Keratinocyte (primary cell): ENCODE data around the gene CCDC40. TPM values are rescaled to one million over a fixed set of nuclear protein-coding genes. Genes with fewer than 3 reads are reported as not detected.

Experiments
- DNase-seq: peaks from one replicate; pipeline ENCODE4 v3.0.0-alpha.2; 2011; ENCODE audit warnings: low read depth, missing footprints, low spot score
- FAIRE-seq: peaks from 2 replicates; lab custom pipeline; 2011; peaks lifted over from hg19 to GRCh38; lab: Jason Lieb, UNC
- H2AFZ ChIP-seq: 2 replicates; pipeline ENCODE4 v1.6.0; 2012; ENCODE audit warnings: low read length, control low read depth, inconsistent platforms; ENCODE audit not compliant: control insufficient read depth
- H3K27ac ChIP-seq: 2 replicates; pipeline ENCODE4 v1.5.1; 2011; ENCODE audit warnings: low read length; ENCODE audit not compliant: control insufficient read depth, insufficient read depth
- H3K27me3 ChIP-seq: 3 replicates; pipeline ENCODE4 v1.6.0; 2011; ENCODE audit warnings: low read length; ENCODE audit not compliant: control insufficient read depth, insufficient read depth; ENCODE audit errors: extremely low read depth
- H3K36me3 ChIP-seq, 2 experiments: 2 replicates in 1 of 2; 3 replicates in 1 of 2; pipeline ENCODE4 v1.5.1; 2011; ENCODE audit warnings: low read length in 2 of 2, mild to moderate bottlenecking in 1 of 2; ENCODE audit not compliant: control insufficient read depth in 2 of 2, insufficient read depth in 2 of 2; ENCODE audit errors: extremely low read depth in 1 of 2
- H3K4me1 ChIP-seq: 3 replicates; pipeline ENCODE4 v1.5.1; 2011; ENCODE audit warnings: low read length; ENCODE audit not compliant: control insufficient read depth, insufficient read depth; ENCODE audit errors: extremely low read depth
- H3K4me2 ChIP-seq: 3 replicates; pipeline ENCODE4 v1.6.0; 2011; ENCODE audit warnings: low read depth, low read length; ENCODE audit not compliant: control insufficient read depth, insufficient read depth; ENCODE audit errors: extremely low read depth
- H3K4me3 ChIP-seq, 3 experiments: fragments of 200-600 bp in 1 of 3; sonication (generic) in 1 of 3; 2 replicates in 2 of 3; 3 replicates in 1 of 3; pipeline ENCODE4 v1.5.1; 2011 to 2016; ENCODE audit warnings: low read length in 3 of 3, mild to moderate bottlenecking in 3 of 3, control low read depth in 2 of 3, inconsistent platforms in 1 of 3, low read depth in 1 of 3, mixed read lengths in 1 of 3, mixed run types in 1 of 3, moderate library complexity in 1 of 3; ENCODE audit not compliant: control insufficient read depth in 2 of 3, insufficient read depth in 2 of 3; ENCODE audit errors: extremely low read depth in 1 of 3
- H3K79me2 ChIP-seq: 2 replicates; pipeline ENCODE4 v1.6.0; 2012; ENCODE audit warnings: low read length; ENCODE audit not compliant: control insufficient read depth, insufficient read depth
- H3K9ac ChIP-seq: 3 replicates; pipeline ENCODE4 v1.6.0; 2011; ENCODE audit warnings: low read length; ENCODE audit not compliant: control insufficient read depth, insufficient read depth; ENCODE audit errors: extremely low read depth
- H3K9me1 ChIP-seq: 3 replicates; pipeline ENCODE4 v1.6.0; 2011; ENCODE audit warnings: low read length; ENCODE audit not compliant: control insufficient read depth, insufficient read depth; ENCODE audit errors: extremely low read depth
- H3K9me3 ChIP-seq: 2 replicates; pipeline ENCODE4 v1.5.1; 2012; ENCODE audit warnings: low read depth, low read length; ENCODE audit not compliant: control insufficient read depth
- H4K20me1 ChIP-seq: 3 replicates; pipeline ENCODE4 v1.6.0; 2011; ENCODE audit warnings: low read length; ENCODE audit not compliant: control insufficient read depth, insufficient read depth; ENCODE audit errors: extremely low read depth
- EZH2 ChIP-seq: IDR thresholded peaks from one replicate; pipeline ENCODE4 v1.6.1; 2012; ENCODE audit warnings: inconsistent platforms, mild to moderate bottlenecking, low read length, moderate library complexity
- dilution Hi-C: fragments of 300-500 bp; cut with MboI; formaldehyde crosslinking; loops from one replicate; pipeline ENCODE4 v1.7.0; 2020; ENCODE audit warnings: low sequenced_read_pairs; ENCODE audit not compliant: extremely low pct_ligation_motif_present
- polyA plus RNA-seq, 5 experiments: library from polyadenylated mRNA; depleted of rRNA in 3 of 5; stranded (reverse) in 3 of 5; stranded (forward) in 1 of 5; unstranded in 1 of 5; fragments of >200 nt; gene quantifications; 1 replicate in 1 of 5; 2 replicates in 3 of 5; 3 replicates in 1 of 5; pipeline versions ENCODE4 v1.2.1 to v1.2.3, GENCODE V29; 2011 to 2012; ENCODE audit warnings: missing spikeins in 2 of 5, low read depth in 1 of 5, low replicate concordance in 1 of 5
- TF ChIP-seq, protein P1 (sequence below), 3 experiments: IDR thresholded peaks in 1 of 3; conservative IDR thresholded peaks in 1 of 3; optimal IDR thresholded peaks in 1 of 3; 2 replicates in 2 of 3; 3 replicates in 1 of 3; pipeline versions ENCODE3 to v1.5.1; 2011; ENCODE audit warnings: low read length in 3 of 3, mild to moderate bottlenecking in 3 of 3, moderate library complexity in 2 of 3, control low read depth in 1 of 3, inconsistent platforms in 1 of 3; ENCODE audit not compliant: insufficient read depth in 2 of 3; ENCODE audit errors: extremely low read depth in 1 of 3

Gene CCDC40
- polyA plus RNA-seq, 1 donor (not counting 4 experiments of a cell fraction or from before 2014, with no cell fraction given), result 2.4 TPM

- H3K9me3 ChIP-seq, result no peaks in the 10 kb centered on the region
- H3K27ac ChIP-seq, result no peak overlapping the region
- H3K79me2 ChIP-seq, result no peaks in the 10 kb centered on the region
- peaks cover 10% of the 10 kb centered on the region for H3K27me3 ChIP-seq
- H3K36me3 ChIP-seq, result no peaks in the 10 kb centered on the region
- no peak overlapping the region for H3K9ac ChIP-seq
- H2AFZ ChIP-seq, result no peak overlapping the region
- H4K20me1 ChIP-seq, result no peaks in the 10 kb centered on the region
- no peak overlapping the region for H3K4me3 ChIP-seq
- DNase-seq, result no peak
- TF ChIP-seq, protein P1, sequence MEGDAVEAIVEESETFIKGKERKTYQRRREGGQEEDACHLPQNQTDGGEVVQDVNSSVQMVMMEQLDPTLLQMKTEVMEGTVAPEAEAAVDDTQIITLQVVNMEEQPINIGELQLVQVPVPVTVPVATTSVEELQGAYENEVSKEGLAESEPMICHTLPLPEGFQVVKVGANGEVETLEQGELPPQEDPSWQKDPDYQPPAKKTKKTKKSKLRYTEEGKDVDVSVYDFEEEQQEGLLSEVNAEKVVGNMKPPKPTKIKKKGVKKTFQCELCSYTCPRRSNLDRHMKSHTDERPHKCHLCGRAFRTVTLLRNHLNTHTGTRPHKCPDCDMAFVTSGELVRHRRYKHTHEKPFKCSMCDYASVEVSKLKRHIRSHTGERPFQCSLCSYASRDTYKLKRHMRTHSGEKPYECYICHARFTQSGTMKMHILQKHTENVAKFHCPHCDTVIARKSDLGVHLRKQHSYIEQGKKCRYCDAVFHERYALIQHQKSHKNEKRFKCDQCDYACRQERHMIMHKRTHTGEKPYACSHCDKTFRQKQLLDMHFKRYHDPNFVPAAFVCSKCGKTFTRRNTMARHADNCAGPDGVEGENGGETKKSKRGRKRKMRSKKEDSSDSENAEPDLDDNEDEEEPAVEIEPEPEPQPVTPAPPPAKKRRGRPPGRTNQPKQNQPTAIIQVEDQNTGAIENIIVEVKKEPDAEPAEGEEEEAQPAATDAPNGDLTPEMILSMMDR (optimal IDR thresholded peaks at IDR 0.05 in 1 of 3, IDR thresholded peaks at IDR 0.05 in 1 of 3, conservative IDR thresholded peaks at IDR 0.05 in 1 of 3; ENCODE audit: extremely low read depth in 1 of 3, insufficient read depth in 2 of 3, low read length in 3 of 3), result no peak
- no peak for TF ChIP-seq EZH2
- H3K4me1 ChIP-seq, result peaks cover 16% of the 10 kb centered on the region
- H3K9me1 ChIP-seq, result no peaks in the 10 kb centered on the region
- dilution Hi-C loops, result no loop called here
- no peak overlapping the region for H3K4me2 ChIP-seq
- FAIRE-seq, result no peak
These were observed 74.0 kb downstream of the CCDC40 start for GRCh38 chr17:80110447-80110812.

- Histone ChIP-seq H3K36me3 (no peaks in the 10 kb centered on the region), H3K4me1 (peaks cover 12% of the 10 kb centered on the region), H3K4me2 (no peak overlapping the region), H3K79me2 (no peaks in the 10 kb centered on the region), H3K9ac (no peak overlapping the region), H3K27me3 (peaks cover 3% of the 10 kb centered on the region), H4K20me1 (no peaks in the 10 kb centered on the region), H3K9me1 (no peaks in the 10 kb centered on the region), H3K4me3 (no peak overlapping the region), H3K9me3 (no peaks in the 10 kb centered on the region), H2AFZ (no peak overlapping the region), H3K27ac (no peak overlapping the region)
- dilution Hi-C loops, result no loop called here
- DNase-seq (no peak), FAIRE-seq (no peak)
- TF ChIP-seq, protein P1 (optimal IDR thresholded peaks at IDR 0.05 in 1 of 3, IDR thresholded peaks at IDR 0.05 in 1 of 3, conservative IDR thresholded peaks at IDR 0.05 in 1 of 3; ENCODE audit: extremely low read depth in 1 of 3, insufficient read depth in 2 of 3, low read length in 3 of 3), result no peak
- TF ChIP-seq EZH2, result no peak
These were observed 74.7 kb downstream of the CCDC40 start for GRCh38 chr17:80110927-80111701.
